Renal pelvis (tissue), 4 donors: ENCODE results near the gene MPI. TPM values are rescaled to one million over a fixed set of nuclear protein-coding genes. Genes with fewer than 3 reads are reported as not detected.
"Not testable (repeated sequence)": the region's sequence is repeated elsewhere in the genome, so short reads cannot be mapped to it uniquely, and the experiment has no call there.

ENCODE experiments used
- DNase-seq: peaks from one replicate; pipeline ENCODE4 v3.0.0-alpha.2; 2013
- polyA plus RNA-seq, 3 donors: library from polyadenylated mRNA; unstranded; fragments of 120-200 nt; gene quantifications; one replicate each; pipeline ENCODE4 v1.2.1, GENCODE V29; 2013; ENCODE audit not compliant: insufficient read length in 3 of 3

Gene MPI
- polyA plus RNA-seq, 3 donors, result 62.3 to 80.8 (median 75.5) TPM

- DNase-seq, result no peak
Observed at GRCh38 chr15:74888716-74889115, 1.1 kb upstream of the MPI start.

GRCh38 chr15:74889390-74889882, 406 bp upstream of the MPI start:
- DNase-seq, result no peak

DNA sequence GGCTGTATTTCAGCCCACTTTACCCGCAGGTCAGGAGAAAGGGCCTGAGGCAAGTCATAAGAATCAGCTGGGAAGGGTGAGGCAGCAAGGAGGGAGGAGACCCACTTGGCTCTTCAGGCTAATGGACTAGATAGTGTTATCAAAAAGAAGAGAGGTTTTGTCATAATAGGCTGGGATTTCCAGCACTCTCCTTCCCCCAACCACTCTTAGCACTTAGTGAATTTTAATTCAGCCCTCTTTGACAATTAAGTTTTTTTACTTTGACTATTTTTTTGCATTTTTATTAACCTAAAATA, 771 bp downstream of the MPI start:
- no peak for DNase-seq

GRCh38 chr15:74891469-74891868, 1.6 kb downstream of the MPI start:
- DNase-seq, result no peak

DNA sequence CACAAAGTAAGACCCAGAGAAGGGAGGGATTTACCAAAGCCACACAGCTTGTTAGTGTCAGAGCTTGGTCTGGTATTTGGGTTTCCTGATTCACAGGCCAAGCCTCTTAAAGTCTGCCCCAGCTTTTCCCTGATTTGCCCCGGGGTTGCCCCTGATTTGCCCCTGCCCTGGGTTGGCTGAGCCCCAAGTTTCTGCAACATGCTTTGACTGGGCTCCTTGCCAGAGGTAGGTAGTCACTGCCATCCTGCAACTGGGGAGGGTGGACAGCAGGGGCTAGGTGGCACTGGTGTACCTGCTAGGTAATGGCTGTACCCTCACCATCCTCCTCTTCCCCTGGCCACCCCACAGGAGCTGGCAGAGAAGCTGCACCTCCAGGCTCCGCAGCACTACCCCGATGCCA, 2.5 kb downstream of the MPI start:
- DNase-seq, result no peak

DNA sequence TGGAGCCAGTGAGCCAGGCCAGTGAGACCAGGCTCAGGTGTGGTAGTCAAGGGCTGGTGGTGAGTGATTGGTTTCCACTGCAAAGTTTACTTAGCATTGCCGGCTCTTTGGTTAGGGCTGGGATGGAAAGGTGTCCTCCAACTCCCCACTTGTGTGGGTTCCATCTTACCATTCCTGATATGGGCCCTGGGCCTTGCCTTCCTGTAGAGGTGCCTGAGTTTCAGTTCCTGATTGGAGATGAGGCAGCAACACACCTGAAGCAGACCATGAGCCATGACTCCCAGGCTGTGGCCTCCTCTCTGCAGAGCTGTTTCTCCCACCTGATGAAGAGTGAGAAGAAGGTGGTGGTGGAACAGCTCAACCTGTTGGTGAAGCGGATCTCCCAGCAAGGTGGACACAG, 3.1 kb downstream of the MPI start:
- DNase-seq, result no peak

DNA sequence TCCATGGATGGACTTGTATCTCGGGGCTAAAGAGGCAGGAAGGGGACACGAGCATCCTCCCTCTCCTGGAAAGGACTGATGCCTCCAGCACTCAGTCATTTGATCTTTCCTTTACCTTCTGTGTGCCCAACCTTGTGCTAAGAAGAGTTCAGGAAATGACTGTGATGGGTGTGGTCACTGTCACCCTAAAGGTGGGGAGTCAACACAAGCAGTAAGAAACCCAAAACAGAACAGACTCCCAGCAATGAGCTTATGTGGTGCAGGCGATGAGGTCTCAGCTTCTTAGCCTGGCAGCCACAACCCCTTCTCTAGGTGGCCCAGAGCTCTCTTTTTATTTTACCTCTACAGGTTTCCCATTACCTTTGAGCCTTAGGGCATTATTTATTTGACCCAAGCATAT, 3.8 kb downstream of the MPI start:
- DNase-seq, result no peak

DNA sequence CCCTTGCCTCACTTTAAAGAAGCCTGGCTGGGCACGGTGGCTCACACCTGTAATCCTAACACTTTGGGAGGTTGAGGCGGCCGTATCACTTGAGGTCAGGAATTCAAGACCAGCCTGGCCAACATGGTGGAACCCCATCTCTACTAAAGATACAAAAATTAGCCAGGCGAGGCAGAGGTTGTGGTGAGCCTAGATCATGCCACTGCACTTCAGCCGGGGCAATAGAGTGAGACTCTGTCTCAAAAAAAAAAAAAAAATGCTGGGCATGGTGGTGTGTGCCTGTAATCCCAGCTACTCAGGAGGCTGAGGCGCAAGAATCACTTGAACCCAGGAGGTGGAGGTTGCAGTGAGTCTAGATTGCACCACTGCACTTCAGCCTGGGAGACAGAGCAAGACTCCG, 4.5 kb downstream of the MPI start:
- DNase-seq, result not testable (repeated sequence)

- no peak for DNase-seq
Observed at GRCh38 chr15:74895830-74896229, 6.0 kb downstream of the MPI start.

GRCh38 chr15:74896316-74896715, 6.5 kb downstream of the MPI start:
- no peak for DNase-seq

GRCh38 chr15:74897300-74897701, 7.5 kb downstream of the MPI start:
- no peak for DNase-seq

- peak; percentile 35 for DNase-seq
Observed at GRCh38 chr15:74901612-74902063, 11.8 kb downstream of the MPI start.

GRCh38 chr15:74902295-74903075, 12.6 kb downstream of the MPI start:
- no peak for DNase-seq

GRCh38 chr15:74903676-74904075, 13.8 kb downstream of the MPI start:
- DNase-seq, result no peak

GRCh38 chr15:74904190-74904805, 14.5 kb downstream of the MPI start:
- DNase-seq, result no peak

DNA sequence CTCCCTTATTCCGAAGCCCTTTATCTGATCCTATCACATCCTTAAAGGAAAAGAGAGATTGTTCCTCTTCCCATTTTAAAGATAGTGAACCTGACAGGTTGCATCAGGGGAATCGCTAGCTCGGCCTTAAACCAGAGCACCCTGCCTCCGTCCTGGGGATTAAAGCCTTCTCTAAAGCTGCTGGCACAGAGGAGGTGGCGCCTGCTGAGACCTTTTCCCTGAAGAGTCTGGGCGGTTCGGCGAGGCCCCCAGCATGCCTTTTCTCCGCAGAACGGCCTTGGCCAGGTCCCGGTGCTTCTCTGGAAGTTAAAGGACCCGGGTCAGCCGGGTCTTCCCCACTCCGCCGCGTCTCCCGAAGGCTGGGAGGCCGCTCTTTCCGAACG, 16.2 kb downstream of the MPI start:
- no peak for DNase-seq

DNA sequence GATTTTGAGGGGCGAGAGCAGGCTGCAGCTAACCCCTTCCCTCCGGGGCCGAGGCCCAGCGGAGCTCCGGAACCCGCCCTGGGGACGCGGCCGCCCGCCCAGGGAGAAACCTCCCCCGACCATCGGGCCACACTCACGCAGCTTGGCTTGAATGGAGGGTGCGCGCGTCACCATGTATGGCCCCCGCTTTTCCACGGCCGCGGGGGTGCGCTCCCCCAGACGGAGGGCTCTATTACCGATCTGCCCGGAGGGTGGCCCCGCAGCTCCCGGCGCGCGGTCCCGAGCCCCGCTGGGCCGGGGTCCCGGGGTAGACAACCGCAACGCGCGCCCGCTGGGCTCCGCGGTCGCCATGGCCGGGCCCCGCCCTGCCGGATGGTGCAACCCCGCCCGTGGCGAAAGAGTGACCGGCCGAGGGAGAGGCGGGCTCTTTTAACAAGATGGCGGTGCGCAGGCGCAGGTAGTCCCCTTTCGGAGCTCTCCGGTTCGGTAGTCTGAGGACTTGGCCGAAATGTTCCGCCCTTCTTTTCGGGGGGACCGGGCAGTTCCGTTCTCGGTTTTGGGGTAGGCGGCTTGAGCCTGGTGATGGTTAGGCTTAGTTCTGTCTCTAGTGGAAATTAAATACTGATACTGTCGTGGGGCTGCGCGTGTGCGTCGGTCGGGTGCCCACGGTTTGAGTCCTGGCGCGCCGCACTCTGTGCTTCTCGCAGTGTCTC, 16.8 kb downstream of the MPI start, which contains the start of gene FAM219B:
TSS of gene FAM219B (minus strand) at position 402 of the 713 bp plus-strand sequence. CDS start at position 351, 51 bp downstream.
- DNase-seq, result peak; percentile 91

GRCh38 chr15:74907163-74907870, 17.5 kb downstream of the MPI start:
- peak; percentile 4 for DNase-seq

- DNase-seq, result no peak
Observed at GRCh38 chr15:74908635-74909034, 18.8 kb downstream of the MPI start.

GRCh38 chr15:74913041-74913440, 23.2 kb downstream of the MPI start:
- no peak for DNase-seq

DNA sequence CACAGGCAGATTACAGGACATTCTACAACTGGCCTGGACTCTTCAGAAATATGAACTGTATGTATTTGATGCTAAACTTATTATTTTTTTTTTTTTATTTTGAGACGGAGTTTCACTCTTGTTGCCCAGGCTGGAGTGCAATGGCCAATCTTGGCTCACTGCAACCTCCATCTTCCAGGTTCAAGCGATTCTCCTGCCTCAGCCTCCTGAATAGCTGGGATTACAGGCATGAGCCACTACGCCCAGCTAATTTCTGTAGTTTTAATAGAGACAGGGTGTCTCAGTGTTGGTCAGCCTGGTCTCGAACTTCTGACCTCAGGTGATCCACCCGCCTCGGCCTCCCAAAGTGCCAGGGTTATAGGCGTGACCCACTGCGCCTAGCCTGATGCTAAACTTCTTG, 24.0 kb downstream of the MPI start:
- DNase-seq, result not testable (repeated sequence)

DNA sequence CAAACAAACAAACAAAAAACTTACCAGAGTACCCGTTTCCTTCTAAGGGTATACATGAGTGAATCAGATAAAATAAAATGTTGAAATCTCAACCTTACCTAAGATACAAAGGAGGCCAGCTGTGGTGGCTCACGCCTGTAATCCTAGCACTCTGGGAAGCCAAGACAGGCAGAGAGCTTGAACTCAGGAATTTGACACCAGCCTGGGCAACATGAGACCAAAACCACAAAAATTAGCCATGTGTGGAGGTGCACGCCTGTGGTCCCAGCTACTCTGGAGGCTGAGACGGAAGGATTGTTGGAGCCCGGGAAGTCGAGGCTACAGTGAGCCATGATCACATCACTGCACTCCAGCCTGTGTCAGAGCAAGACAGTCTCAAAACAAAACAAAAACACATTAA, 27.8 kb downstream of the MPI start:
- no peak for DNase-seq
